ENCODE results near the gene DNM1. TPM values are rescaled to one million over a fixed set of nuclear protein-coding genes. Genes with fewer than 3 reads are reported as not detected.

DNM1 gene
- total RNA-seq, 1 donor from 2014 or later = 276 TPM

DNA sequence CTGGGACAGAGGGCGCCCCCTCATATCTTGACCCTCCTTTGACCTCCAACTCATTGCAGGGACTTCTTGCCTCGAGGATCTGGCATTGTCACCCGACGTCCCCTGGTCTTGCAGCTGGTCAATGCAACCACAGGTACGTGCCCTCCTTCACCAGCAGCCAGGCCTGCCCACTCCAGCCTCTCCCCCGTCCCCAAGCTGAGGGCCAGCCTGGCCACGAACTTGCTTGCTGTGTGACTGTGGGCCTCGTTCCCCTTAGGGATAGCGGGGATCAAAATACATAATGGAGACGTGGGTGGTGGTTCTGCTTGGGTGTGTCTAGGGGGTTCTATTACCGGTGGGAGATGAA, 15.0 kb downstream of the DNM1 start:
- no peak for DNase-seq
- Mint-ChIP-seq H3K4me3 (ENCODE audit: unreplicated experiment) (peak overlapping the region; percentile 78), H3K27me3 (ENCODE audit: unreplicated experiment) (peaks cover 5% of the 10 kb centered on the region), H3K9me3 (ENCODE audit: unreplicated experiment) (peaks cover 2% of the 10 kb centered on the region), H3K4me1 (ENCODE audit: low read depth, unreplicated experiment) (peaks cover 13% of the 10 kb centered on the region), H3K36me3 (ENCODE audit: unreplicated experiment) (peaks cover 5% of the 10 kb centered on the region), H3K27ac (ENCODE audit: unreplicated experiment) (peak overlapping the region; percentile 81)
- no peak for TF ChIP-seq CTCF (IDR thresholded peaks at IDR 0.05; ENCODE audit: partially characterized antibody, unreplicated experiment)

- H3K27me3 Mint-ChIP-seq (ENCODE audit: unreplicated experiment) = peaks cover 5% of the 10 kb centered on the region
- peak overlapping the region; percentile 78 for H3K4me3 Mint-ChIP-seq (ENCODE audit: unreplicated experiment)
- peak; percentile 92 for DNase-seq
- H3K27ac Mint-ChIP-seq (ENCODE audit: unreplicated experiment) = peak overlapping the region; percentile 81
- peaks cover 5% of the 10 kb centered on the region for H3K36me3 Mint-ChIP-seq (ENCODE audit: unreplicated experiment)
- TF ChIP-seq CTCF (IDR thresholded peaks at IDR 0.05; ENCODE audit: partially characterized antibody, unreplicated experiment) = no peak
- peaks cover 13% of the 10 kb centered on the region for H3K4me1 Mint-ChIP-seq (ENCODE audit: low read depth, unreplicated experiment)
- H3K9me3 Mint-ChIP-seq (ENCODE audit: unreplicated experiment) = peaks cover 5% of the 10 kb centered on the region
Observed at GRCh38 chr9:128218518-128219389, 15.6 kb downstream of the DNM1 start.

- H3K9me3 Mint-ChIP-seq (ENCODE audit: unreplicated experiment) = peaks cover 5% of the 10 kb centered on the region
- DNase-seq = no peak
- peaks cover 13% of the 10 kb centered on the region for H3K4me1 Mint-ChIP-seq (ENCODE audit: low read depth, unreplicated experiment)
- TF ChIP-seq CTCF (IDR thresholded peaks at IDR 0.05; ENCODE audit: partially characterized antibody, unreplicated experiment) = no peak
- H3K36me3 Mint-ChIP-seq (ENCODE audit: unreplicated experiment) = peaks cover 5% of the 10 kb centered on the region
- peaks cover 6% of the 10 kb centered on the region for H3K27me3 Mint-ChIP-seq (ENCODE audit: unreplicated experiment)
- H3K27ac Mint-ChIP-seq (ENCODE audit: unreplicated experiment) = no peak overlapping the region
- no peak overlapping the region for H3K4me3 Mint-ChIP-seq (ENCODE audit: unreplicated experiment)
Observed at GRCh38 chr9:128219831-128220230, 16.7 kb downstream of the DNM1 start.

DNA sequence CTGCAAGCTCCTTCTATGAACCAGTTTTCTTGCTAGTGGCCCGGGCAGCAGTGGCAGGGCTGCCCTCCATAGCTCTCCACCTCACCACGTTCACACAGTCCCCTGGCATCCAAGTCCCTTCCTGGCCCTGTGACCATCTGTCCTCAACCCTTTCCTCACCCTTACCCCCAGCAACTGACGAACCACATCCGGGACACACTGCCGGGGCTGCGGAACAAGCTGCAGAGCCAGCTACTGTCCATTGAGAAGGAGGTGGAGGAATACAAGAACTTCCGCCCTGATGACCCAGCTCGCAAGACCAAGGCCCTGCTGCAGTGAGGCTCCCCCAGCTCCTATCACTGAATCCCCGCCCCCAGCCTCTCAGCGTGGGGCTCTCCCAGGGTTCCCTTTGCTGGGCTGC, 18.8 kb downstream of the DNM1 start:
- H3K36me3 Mint-ChIP-seq (ENCODE audit: unreplicated experiment) = peaks cover 5% of the 10 kb centered on the region

More for the DNA sequence above, 18.8 kb downstream of the DNM1 start:
- TF ChIP-seq CTCF (IDR thresholded peaks at IDR 0.05; ENCODE audit: partially characterized antibody, unreplicated experiment) = no peak
- no peak for DNase-seq
- peaks cover 8% of the 10 kb centered on the region for H3K27me3 Mint-ChIP-seq (ENCODE audit: unreplicated experiment)
- peaks cover 6% of the 10 kb centered on the region for H3K4me1 Mint-ChIP-seq (ENCODE audit: low read depth, unreplicated experiment)
- peak overlapping the region; percentile 43 for H3K27ac Mint-ChIP-seq (ENCODE audit: unreplicated experiment)
- peaks cover 5% of the 10 kb centered on the region for H3K9me3 Mint-ChIP-seq (ENCODE audit: unreplicated experiment)
- no peak overlapping the region for H3K4me3 Mint-ChIP-seq (ENCODE audit: unreplicated experiment)

All from glutamatergic neuron (in vitro differentiated cells).